ENCODE results near the gene LDLRAD3.

LDLRAD3 gene

DNA sequence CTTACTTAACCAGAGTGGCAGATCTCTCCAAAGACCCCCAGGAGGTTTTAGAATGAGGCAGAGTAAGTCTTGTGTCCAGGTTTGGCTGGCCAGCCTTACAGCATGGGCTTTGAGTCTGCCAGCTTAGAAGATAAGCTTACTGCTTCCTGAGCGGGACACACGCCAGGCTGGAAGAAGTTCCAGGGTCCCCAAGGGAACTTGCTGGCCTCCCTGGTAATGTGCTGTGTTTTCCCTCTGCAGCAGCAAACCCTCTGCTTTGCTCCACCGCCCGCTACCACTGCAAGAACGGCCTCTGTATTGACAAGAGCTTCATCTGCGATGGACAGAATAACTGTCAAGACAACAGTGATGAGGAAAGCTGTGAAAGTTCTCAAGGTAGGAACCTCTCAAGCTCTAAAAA, 154.2 kb downstream of the LDLRAD3 start:
- no peak for DNase-seq (ENCODE audit: low read depth in 3 of 3, low spot score in 1 of 3)

GRCh38 chr11:36098853-36099375, 155.1 kb downstream of the LDLRAD3 start:
- no peak for DNase-seq (ENCODE audit: low read depth in 3 of 3, low spot score in 1 of 3)

GRCh38 chr11:36101466-36101865, 157.6 kb downstream of the LDLRAD3 start:
- no peak for DNase-seq (ENCODE audit: low read depth in 3 of 3, low spot score in 1 of 3)

DNA sequence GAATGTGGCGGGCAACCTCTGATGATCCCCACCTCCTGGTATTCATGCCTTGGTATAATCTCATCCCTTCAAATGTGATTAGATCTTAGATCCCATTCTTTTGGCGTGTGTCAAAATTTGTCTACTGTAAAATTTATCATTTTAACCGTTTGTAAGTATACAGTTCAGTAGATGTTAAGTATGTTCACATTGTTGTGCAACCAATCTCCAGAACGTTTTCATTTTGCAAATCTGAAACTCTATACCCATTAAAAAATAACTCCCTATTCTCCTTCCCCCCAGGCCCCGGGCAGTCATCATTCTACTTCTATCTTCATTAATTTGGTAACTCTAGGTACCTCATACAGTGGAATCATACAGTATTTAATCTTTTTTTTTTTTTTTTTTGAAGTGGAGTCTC, 159.0 kb downstream of the LDLRAD3 start:
- no peak for DNase-seq (ENCODE audit: low read depth in 3 of 3, low spot score in 1 of 3)

DNA sequence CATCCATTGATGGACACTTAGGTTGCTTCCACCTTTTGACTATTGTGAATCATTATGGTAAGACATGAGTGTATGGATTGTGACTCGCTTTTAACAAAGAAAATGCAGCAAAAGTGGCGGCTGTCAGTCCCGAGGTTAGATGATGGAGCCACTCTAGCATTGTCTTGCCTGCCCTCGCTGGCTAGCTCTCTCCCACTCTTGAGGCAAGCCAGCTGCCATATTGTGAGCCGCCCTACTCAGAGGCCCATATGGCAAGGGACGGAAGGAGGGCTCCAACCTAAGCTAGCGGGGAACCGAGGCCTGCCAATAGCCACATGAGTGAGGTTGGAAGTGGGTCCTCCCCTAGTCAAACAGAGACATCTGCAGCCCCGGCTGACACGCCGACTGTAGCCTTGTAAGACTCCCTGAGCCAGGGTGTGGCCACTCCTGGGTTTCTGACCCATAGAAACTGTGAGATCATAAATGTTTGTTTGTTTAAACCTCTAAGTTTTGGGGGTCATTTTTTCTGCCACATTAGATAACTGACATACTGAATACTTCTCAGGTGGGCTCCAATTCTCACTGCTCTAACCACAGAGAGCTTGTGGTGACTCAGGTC, 160.2 kb downstream of the LDLRAD3 start:
- no peak for DNase-seq (ENCODE audit: low read depth in 3 of 3, low spot score in 1 of 3)

- DNase-seq (ENCODE audit: low read depth in 3 of 3, low spot score in 1 of 3): no peak
These were observed 160.8 kb downstream of the LDLRAD3 start for GRCh38 chr11:36104660-36104992.

- no peak for DNase-seq (ENCODE audit: low read depth in 3 of 3, low spot score in 1 of 3)
These were observed 162.1 kb downstream of the LDLRAD3 start for GRCh38 chr11:36105743-36106581.

- DNase-seq (ENCODE audit: low read depth in 3 of 3, low spot score in 1 of 3): no peak
These were observed 163.7 kb downstream of the LDLRAD3 start for GRCh38 chr11:36107547-36107946.

DNA sequence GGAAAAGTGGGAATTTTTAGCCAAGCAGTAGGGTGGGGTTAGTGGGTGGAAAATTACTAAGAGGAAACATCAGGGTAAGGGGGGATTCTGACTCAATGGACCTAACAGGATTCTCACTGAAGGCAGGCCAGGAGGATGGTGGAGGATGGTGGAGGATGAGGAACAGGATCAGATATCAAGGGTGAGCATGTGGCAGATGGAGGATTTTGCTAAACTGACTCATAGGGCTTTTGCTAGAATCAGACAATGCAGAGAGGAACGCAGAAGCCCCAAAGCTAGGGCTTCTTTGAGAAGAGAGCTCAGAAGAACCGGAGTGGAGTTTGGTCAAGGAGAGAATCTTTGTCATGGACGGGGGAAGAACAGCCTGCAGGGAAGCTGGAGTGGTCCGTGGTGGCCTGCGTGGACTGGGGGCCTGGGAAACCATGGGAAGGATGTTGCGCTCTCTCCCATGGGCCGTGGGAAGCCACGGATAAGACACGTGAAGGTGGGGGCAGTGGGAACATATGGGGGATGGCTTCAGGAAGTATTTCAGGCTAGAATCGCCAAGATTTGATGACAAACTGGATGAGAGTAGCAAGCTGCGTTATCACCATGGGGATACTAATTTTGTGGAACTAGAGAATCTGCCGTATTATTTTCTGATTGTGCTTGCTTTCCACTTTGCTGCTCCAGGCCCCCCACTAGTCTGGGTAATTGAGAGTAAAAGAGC, 165.2 kb downstream of the LDLRAD3 start:
- DNase-seq (ENCODE audit: low read depth in 3 of 3, low spot score in 1 of 3): no peak

- DNase-seq (ENCODE audit: low read depth in 3 of 3, low spot score in 1 of 3): no peak
These were observed 165.7 kb downstream of the LDLRAD3 start for GRCh38 chr11:36109590-36109849.

DNA sequence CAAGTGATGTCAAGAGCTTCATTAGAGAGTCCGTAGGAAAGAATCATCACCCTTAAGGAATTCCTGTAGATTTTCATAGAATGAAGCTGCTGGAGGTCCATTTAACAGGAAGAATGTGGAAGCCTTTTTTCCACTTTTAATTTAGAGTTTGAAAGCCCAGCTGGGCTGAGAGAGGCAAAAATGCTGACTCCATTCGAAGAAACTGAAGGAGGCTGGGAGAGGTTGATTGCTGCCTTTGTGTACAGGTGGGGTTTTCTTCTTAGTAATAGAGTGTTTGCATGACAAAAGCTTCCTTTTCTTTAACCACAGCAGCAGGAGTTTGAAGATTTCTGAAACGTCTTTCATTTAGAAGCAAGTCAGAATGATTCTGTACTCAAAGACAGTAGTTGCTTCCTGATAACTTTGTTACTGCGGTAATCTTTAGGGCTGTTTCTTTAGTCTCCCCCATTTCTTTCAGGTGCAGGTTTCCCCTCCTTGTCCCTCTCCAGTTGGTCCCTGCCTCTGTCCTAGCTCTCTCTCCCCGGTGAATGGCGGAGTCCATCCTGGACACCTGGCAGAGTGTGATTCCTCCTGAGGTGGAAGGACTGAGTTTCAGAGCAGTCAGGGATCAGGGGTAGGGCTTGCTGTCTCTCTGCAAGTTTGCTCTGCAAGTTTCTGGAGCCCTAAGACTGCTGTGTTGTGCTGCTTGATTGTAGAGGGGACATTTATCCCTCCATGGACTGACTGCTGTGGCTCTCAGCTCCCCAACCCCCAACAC, 166.2 kb downstream of the LDLRAD3 start:
- no peak for DNase-seq (ENCODE audit: low read depth in 3 of 3, low spot score in 1 of 3)

GRCh38 chr11:36110668-36111410, 167.0 kb downstream of the LDLRAD3 start:
- DNase-seq (ENCODE audit: low read depth in 3 of 3, low spot score in 1 of 3): no peak

GRCh38 chr11:36114095-36114494, 170.2 kb downstream of the LDLRAD3 start:
- DNase-seq (ENCODE audit: low read depth in 3 of 3, low spot score in 1 of 3): no peak

DNA sequence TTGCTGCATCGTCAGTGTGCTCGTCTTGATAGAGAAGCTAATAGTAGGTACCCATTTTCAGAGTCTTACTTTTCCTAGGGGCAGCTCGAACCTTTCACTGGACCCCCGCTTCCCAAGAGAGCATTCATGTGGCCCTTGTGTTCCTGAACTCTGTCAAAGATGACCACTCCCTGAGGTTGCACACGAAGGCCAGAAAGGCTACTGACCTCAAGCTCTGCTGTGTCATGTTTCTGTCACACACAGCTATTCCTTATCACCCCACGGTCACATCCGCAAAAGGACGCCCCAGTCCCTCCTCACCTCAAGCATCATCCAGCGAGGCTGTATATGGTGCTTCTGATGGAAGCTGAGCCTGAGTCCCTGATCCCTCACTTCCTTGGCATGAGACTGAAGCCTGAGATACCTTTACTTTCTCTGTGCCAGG, 171.5 kb downstream of the LDLRAD3 start:
- no peak for DNase-seq (ENCODE audit: low read depth in 3 of 3, low spot score in 1 of 3)

DNA sequence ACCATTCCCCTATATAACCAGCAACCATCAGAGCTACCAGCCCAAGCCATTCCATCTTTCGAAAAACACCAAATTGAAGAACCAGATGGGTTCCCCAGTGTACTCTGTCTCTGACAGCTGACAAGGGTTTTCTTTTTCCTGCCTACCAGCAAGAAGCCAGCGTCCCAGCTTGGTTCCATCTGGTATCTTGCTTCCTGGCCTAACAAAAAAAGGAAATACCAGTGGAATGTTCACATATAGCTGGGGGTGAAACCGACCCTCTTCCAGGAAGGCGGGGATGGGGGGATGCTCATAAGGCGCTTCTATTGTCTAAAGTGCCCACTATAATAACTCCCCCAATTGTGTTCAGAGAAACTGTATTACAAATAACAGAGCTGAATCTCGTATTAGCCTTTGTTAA, 172.3 kb downstream of the LDLRAD3 start:
- DNase-seq (ENCODE audit: low read depth in 3 of 3, low spot score in 1 of 3): no peak

- no peak for DNase-seq (ENCODE audit: low read depth in 3 of 3, low spot score in 1 of 3)
These were observed 174.2 kb downstream of the LDLRAD3 start for GRCh38 chr11:36118084-36118483.

- DNase-seq (ENCODE audit: low read depth in 3 of 3, low spot score in 1 of 3): no peak
These were observed 175.4 kb downstream of the LDLRAD3 start for GRCh38 chr11:36119300-36119699.

- DNase-seq (ENCODE audit: low read depth in 3 of 3, low spot score in 1 of 3): no peak
These were observed 177.2 kb downstream of the LDLRAD3 start for GRCh38 chr11:36121054-36121453.

- no peak for DNase-seq (ENCODE audit: low read depth in 3 of 3, low spot score in 1 of 3)
These were observed 178.8 kb downstream of the LDLRAD3 start for GRCh38 chr11:36122671-36123070.

GRCh38 chr11:36123336-36124101, 179.7 kb downstream of the LDLRAD3 start:
- no peak for DNase-seq (ENCODE audit: low read depth in 3 of 3, low spot score in 1 of 3)

Measured in stimulated activated CD4-positive, alpha-beta T cell treated with anti-CD3 and anti-CD28 coated beads, TNF-alpha, amount 100 ng/mL, for 1 hour (primary cell).